ENCODE data around the gene PTPN14.

PTPN14 gene

DNA sequence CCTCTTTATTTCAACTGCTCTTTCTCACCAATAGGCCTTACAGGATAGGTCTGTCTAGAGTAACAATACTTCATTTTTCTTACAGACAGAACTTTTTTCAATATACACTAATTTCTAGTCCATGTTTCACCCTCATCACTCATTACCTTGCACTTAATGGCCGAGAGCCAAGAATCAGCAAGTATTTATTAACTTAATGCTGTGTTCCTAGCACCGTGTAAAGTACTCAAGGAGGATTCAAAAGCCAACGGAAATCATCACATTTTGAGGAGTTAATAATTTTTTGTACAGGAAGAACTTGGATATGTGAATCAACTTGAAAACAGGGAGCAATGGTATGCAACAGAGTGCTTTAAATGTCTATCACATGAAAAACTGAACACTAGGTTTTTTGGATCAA is 102.0 kb downstream of the PTPN14 start:
- DNase-seq: no peak

DNA sequence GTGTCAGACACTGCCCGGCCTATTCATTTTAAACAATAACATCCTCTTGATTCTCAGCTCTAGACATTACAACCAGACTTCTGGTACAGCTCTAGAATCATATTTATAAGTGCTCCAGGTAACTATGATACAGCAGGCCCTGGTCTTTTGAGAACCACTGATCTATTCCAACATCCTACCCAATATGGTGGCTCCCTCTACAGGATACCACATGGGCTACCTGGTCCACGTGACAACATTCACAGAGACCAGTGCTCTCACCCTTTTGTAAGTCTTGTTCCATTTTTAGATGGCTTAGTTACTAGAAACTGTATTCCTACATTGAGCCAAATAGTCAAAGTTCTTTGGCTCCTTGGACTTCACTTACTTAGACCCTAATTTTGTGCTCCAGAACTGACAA is 102.9 kb downstream of the PTPN14 start:
- no peak for DNase-seq

DNA sequence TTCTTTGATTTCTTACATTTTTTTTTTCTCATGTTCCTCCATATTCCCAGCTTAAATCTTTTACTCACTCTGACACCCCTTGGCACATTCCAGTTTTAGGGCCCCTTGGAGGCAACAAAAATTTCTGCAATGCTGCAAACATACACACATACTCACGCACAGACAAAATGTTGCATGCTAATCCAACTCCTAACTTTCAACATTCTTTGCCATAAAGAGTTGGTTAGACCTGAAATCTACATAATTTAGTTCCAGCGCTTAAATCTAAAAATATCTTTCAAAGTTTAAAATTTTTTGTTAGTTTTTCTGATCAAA is 103.9 kb downstream of the PTPN14 start:
- DNase-seq: no peak

DNA sequence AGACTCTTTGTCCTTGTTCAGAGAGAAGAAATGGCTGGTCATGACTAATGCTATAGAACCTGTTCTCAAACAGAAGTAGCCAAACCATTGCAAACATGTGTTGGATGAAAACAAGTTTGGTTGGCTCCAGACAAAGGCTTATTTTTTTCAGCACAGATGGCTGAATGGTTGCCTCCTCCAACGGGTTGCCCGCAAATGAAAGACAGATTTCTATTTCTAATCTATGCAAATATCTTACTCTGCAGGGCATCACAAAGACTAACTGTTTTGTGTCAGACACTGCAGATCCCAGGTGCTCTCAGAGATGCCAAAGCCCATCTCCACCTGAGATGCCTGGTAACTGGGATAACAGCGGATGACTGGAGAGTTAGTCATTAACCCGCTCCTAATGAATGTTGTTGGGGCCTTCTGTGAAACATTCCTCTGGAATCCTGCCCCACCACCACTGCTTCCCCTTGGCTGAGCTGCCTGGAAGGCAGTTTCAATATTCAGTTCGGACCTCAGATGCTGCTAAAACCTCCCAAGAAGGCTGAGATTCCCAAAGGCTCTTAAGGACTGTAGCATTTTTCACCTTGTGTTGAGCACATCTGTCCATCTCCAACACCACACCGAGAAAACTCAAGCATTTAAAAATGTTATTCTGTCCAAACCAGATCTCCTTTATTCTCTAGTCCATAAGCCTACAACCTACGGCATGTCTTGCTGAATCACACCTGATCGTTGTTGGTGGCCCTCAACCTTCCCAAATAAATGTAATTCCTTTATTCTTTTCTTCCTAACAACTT is 104.4 kb downstream of the PTPN14 start:
- no peak for DNase-seq

DNA sequence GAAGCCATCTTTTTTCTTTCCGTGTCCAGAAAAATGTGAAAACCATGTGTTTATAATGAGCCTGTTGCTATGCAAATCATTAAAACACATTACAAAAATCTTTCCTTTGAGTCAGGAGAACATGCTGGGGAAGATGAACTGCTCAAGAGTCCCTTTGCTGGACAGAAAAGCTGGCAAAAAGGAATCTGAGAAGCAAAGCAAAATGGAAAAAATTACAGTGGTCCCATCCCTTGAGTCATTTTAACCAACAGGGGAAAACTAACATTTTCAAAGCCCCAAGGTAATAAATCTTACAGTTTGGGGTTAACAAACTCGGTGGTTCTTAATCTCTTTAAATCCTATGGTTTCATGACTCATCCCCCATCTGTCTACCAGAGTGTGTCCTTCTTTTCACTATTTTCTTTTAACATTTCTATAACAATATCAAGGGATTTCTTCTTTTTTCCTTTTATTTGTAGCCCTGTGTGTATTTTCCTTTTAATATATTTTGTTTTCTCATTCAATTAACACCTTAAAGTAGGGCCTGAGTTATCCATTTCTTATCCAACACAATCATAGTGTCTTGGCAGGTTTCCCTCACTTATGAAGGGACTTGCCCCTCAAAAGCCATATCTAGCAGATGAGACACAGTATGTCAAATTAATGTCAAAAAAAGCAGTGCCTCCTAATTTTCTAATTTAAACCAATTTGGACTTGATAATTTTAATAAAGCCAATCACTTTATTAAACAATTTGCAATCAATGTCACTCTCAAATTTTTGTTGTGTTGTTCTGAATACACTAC is 105.4 kb downstream of the PTPN14 start:
- DNase-seq: no peak

DNA sequence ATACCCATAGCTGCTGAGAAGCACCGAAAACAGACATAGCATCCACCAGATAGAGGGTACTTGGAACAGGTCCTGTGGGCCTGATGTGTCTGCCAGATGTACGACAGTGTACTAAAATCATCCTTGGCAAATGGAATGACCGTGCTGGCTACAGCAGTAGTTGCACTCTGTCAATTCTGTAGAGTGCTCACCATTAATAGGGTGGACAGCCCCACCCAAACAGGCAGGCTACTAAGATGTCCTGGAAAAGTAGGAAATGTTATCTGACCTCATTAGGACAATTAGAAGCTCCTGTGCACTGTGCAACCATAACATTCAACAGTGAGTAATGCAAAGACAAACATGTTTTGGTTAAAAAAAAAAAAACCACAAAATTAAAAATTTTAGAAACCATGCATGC is 106.2 kb downstream of the PTPN14 start:
- DNase-seq: no peak

DNA sequence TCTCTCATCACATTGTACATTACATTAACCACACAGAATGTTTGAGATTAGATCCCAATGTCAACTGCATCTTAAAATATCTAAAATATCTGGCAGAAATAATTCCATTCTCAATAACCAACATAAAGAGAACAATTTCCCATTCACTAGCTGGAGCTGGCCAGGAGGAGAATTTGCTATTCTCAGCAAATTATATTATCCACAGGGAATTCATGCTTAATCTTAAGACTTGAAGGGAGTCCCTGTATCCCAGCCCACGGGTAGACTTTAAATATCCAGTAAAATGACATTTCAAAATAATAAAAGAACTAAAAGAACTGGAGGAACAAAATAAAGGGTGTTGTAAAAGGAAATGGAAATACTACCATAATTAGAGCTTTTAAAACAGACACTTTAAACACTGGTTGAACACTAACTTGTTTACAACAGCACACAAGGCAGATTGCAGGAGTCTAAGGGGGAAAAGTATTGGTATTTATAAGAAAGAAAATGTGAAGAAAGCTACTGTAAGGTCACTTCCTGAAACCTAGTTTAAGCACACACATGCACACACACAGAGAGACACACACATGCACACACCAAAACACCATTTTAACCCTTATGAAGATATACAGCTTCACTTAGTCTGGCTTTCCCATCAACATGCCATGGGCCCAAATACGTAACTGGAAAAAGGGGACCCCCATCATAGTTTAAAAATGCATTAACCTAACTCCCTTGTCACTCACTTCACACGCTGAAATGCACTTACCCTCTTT is 107.0 kb downstream of the PTPN14 start:
- no peak for DNase-seq

DNA sequence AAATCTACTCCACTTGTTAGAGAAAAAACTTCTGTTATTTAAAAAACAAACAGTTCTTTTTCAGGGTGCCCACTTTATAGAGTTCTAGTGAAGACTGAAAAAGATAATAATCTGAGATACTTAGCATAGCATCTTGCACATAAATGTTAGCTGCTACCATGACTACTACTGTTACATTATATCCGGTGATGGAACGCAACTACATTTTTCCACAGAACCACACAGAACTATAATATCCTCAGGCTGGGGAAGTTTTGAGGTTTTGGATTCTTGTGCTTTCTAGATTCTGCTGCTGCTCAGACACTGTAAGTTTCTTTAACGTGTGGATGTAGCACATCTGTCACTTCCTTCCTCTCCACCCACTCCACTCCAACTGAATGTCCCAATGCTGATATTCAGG is 110.3 kb downstream of the PTPN14 start:
- DNase-seq: no peak

DNA sequence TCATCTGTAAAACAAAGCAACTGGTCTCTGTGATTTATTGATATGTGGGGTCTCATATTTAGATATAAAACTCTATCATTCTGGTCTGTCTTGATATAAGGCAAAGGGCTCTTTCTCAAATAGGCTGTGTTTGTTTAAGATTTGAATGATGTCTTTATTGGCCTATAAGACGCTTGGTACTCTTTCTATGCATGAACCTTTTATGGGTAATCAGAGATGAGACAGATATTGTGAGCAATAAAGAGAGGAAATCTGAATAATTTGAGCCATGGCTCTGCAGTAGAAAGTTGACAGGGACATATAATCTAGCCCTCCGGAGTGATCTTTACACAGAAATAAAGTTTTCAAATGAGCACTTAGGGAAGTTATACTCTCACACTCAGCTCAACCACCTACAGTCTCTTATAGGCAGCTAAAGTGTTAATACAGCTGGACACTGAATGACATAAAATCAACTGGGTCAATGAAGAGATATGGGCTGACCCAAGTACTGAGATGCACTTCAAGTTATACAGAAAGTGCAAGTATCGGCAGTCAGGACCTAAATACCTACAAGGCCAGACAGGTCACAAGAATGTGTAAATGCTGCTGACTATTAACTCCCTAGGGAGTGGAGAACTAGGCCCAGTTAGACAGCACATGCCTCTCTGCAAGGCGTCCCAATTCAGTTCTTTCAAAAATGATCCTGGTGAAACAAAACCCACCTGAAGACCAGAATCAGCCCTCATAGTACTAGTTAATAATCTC is 111.0 kb downstream of the PTPN14 start:
- DNase-seq: no peak

DNA sequence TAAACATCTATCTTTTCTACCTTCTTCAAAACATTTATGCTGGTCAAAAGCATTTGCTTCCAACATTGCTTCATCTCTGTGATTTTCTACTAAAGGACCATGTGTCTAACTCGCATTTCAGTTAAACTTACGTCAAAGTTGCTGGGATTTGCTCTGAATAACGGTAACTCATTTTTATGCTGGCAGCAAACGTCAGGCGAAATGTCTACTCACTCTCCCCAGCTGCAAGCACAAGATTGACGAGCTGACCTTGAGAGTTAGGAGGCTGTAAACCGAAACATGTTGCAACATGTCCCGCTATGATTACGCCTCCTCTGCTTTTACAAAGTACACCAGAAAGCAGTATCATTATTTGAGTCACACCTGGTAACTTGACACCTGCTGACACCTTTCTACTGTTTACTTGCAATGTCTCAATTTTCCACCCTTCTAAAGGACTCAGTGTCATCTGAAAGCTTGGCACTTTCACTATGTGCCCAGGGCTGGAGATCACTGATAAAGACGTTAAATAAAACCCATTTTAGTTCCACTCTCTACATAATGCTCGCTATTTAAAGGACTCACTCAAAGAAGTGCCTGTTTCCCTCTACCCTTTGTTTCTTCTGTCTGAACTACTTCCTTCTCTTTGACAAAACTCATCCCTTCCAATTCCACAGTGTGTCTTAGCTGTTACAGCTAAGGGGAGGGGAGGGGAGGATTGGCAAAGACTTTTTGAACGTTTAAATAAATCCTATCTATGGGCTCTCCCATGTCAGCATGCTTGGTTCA is 111.9 kb downstream of the PTPN14 start:
- DNase-seq: peak; percentile 27 to 45

DNA sequence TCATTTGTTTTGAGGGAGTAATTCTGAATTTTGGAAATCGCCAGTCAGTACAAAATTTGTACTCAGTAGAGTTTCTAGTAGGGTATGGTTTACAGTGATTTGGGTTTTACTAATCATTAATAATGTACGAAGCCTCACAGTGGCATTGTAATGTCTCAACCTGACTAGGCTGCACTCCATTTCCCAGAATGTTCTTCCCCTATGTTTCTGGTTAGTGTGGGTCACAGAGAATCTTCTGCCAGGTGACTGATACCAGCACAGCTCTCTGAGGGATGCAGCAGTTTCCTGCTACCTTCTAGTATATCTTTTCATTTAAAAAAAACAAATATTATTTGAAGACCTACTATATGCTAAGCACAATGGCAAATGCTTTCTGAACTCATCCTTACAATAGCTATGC is 112.9 kb downstream of the PTPN14 start:
- no peak for DNase-seq

DNA sequence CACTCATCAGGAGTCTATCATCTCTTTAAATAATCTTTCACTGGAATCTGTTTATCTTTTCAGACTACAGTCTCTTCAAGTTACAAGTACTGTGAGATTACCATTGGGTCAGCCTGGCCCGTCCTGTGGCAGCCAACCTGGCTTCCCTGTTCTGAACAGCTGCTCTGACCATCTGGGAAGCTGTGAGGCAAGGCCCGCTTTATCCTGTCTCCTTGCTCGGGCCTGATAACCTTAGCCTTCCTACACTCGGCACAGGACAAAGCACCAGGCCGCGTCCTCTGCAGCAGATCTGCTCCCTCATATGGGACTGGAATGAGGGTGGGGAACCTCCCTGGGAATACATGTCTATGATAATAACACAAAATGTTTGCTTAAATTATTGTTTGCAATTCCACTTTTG is 113.3 kb downstream of the PTPN14 start:
- DNase-seq: no peak

DNA sequence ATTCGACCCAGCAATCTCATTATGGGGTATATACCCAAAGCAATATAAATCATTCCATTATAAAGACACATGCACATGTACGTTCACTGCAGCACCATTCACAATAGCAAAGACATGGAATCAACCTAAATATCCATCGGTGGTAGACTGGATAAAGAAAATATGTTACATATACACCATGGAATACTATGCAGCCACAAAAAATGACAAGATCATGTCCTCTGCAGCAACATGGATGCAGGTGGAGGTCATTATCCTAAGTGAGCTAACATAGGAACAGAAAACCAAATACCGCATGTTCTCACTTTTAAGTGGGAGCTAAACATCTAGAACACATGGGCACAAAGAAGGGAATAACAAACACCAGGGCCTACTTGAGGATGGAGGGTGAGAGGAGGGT is 115.5 kb downstream of the PTPN14 start:
- no peak for DNase-seq

DNA sequence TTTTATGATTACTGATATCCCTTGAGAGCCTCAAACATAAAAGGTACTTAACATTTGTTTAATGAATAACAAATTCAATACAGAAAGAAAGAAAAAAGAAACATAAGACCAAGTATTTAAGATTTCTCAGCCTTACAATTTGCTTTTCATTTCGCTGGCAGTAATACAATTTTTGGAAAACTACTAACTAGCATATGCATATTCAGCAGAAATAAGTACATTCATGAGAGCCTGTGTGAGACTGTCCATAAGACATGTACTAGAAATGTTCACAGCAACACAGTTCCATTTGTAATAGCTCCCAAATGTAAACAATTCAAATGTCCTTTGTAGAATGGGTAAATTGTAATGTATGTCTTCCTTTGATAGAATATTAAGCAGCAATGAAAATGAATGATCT is 119.2 kb downstream of the PTPN14 start:
- no peak for DNase-seq

DNA sequence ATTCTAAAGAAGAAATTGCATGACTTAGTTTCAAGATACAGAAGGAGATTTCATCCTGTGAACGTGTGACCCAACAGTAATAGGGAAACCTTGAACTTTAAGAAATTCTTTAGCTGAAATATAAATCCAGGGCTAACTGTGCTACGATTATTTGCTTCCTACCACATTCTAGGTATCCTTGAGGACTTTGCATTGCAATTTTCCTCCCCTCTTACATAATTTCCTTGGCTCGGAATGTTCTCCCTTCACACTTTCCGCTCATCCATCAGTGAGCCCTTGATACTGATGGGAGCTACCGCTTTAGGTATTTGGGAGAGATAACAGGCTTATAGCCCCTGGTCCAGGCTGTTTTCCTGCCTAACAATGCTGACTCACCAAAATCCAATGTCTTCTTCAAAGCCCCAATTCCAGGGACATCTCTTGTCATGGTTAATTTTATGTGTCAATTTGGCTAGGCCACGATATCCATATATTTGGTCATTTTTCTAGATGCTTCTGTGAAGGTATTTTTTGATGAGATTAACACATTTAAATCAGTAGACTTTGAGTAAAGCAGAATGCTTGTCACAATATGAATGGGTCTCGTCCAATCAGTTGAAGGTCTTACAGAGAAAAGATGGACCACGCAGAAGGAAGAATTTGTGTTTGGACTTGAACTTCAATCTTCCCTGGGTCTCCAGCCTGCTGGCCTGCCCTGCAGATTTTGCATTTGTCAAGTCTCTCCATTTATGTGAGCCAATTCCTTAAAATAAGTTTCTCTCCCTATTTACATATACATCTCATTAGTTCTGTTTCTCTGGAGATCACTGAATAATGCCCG is 121.2 kb downstream of the PTPN14 start:
- DNase-seq: no peak

DNA sequence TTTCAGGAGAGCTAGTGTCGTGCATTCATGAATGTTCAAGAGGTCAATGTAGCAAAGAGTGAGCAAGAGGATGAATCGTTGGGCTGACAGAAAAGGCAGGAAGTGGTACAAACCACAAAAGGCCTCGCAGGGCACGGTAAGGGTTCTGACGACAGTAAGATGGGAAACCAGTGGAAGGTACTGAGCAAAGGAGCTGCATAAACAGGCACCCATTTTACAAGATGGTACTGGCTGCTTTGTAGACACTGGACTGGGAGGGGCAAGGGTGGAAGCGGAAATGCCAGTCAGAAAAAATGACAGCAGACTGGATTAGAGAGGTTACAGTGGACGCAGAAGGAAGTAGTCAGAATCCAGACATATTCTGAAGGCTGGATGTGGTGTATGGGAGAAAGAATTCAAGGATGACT is 123.5 kb downstream of the PTPN14 start:
- peak; percentile 55 to 68 for DNase-seq

DNA sequence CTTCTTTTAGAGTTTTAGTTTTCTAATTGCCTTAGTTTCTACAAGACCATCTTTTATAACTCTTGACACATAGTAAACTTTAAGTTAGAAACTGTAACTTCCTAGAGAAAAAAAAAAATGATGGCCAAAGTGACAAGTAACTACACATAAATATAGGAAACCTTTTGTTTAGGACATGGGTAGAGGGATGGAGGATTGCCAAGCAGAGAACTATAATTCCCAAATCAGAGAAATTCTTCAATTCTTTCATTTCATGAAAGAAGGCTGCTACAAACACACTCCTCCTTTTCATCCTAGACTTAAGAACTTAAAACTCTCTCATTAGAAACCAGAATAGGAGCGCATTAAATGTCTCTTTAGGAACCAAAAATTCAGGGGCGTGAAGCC is 125.0 kb downstream of the PTPN14 start:
- no peak for DNase-seq

DNA sequence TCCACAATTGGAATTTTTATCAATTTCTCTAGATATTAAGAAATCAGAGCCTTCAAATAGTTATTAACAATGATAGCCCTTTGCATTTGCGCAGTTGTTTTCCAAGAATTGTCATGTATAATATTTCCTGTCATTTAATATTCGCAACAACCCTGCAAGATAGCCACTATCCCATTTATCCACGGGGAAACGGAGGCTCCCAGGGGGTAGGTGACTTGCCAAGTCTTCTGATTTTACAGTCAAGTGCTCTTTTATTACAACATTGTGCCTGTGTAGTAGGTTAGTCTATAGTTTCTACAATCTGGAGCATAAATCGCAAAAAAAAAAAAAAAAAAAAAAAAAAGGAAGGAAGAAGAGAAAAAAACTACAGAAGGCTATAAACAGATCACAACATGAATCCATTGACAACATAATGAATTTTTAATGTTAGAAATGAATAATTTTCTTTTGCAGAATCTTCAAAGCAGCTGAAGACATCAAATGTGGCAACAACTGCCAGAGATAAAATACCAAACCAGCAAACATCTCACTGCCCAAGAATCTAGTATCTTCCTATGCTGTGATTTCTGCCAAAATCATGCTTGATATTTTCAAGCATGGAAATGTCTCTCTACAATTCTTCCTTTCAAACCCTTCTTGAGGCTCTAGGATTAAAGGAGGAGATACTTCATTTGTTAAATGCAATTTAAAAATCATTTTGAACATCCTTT is 125.5 kb downstream of the PTPN14 start:
- no peak for DNase-seq

DNA sequence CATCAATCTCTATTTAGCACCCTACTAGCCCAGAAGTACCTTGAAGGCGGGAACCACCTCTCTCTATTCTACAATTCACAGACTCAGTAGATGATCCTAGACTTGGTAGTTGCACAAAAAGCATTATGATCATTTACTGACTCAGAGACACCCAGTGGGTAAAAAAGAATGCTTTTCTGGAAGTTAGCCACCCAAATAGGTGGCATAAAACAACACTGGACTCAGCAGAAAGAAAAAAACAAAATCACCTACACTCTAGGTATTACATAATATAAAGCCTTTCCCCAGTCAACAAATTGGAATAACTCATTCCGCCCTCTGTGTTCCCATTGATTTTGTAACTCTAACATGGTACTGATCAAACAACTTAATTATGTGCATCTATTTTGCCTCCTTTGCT is 126.3 kb downstream of the PTPN14 start:
- DNase-seq: no peak

DNA sequence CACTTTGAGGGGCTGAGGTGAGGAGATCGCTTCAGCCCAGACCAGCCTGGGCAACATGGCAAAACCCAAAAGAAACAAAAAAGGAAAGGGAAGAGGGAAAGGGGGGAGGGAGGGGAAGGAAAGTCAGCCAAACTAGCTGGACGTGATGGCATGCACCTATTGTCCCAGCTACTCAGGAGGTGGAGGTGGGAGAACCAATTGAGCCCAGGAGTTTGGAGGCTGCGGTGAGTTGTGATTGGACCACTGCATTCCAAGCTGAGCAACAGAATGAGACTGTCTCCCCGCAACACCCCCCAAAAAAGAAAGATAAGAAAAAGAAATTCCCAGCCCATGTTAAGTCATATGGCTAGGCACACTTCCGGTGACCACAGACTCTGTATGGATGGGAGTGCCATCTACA is 128.4 kb downstream of the PTPN14 start:
- DNase-seq: no peak

DNA sequence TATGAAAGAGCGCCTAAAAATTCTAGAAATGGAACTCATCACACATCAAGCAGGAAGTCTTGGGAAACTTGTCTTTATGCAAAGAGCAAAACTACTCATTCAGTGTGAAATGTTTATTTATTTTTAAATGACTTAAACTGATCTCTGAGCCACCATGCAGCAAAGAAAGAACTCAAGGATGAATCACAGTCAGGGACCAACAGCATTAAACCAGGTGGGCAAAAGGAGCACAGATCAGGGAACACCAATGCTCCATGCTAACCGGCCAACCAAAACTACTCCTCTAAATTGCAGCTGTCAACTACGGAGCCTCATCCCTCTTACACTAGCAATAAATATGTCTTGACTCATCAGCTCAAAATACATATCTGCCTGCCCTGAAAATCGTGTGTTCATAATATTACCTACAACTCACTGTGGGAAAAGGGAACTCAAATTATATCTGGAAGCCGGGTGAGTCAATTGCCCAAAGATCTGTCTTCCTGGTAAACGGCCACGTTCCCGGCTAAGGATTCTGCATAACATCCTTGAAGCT is 129.2 kb downstream of the PTPN14 start:
- no peak for DNase-seq
